H1 (cell line): ENCODE data around the gene CAMTA1. TPM values are rescaled to one million over a fixed set of nuclear protein-coding genes. Genes with fewer than 3 reads are reported as not detected.

ENCODE experiments used
- BRCA1 ChIP-seq: IDR thresholded peaks from 2 replicates; pipeline ENCODE4 v1.6.1; 2012; ENCODE audit warnings: low read depth, low read length, improper control_type of control experiment
- KDM1A ChIP-seq: fragments of 200-600, 300-600 bp; sonication (generic); IDR thresholded peaks from 2 replicates; pipeline ENCODE4 v1.7.1; 2016; ENCODE audit warnings: mild to moderate bottlenecking, low read length, borderline replicate concordance
- KDM4A ChIP-seq: IDR thresholded peaks from one replicate; pipeline ENCODE4 v1.7.1; 2012; ENCODE audit warnings: low read depth, mild to moderate bottlenecking, moderate library complexity, low read length, inconsistent platforms; ENCODE audit not compliant: severe bottlenecking
- TBP ChIP-seq: IDR thresholded peaks from 2 replicates; pipeline ENCODE4 v1.6.1; 2011; ENCODE audit warnings: low read depth, low read length, improper control_type of control experiment
- polyA plus RNA-seq, 7 experiments: library from polyadenylated mRNA; depleted of rRNA in 3 of 7; stranded (reverse) in 5 of 7; unstranded in 2 of 7; fragments of >200 nt in 5 of 7; fragments of 200-250 nt in 2 of 7; gene quantifications; 1 replicate in 5 of 7; 2 replicates in 1 of 7; 4 replicates in 1 of 7; pipeline versions ENCODE4 v1.2.1 to v1.2.3, GENCODE V29; 2011 to 2013; ENCODE audit warnings: missing spikeins in 2 of 7, mixed read lengths in 2 of 7
- total RNA-seq: library from RNA; stranded (reverse); fragmentation: NEBNext Ultra II Directional; extraction: Animal tissue kit (Norgen Biotek cat#: 25700); gene quantifications from 2 replicates; pipeline ENCODE4 v1.2.1, GENCODE V29; 2021

The CAMTA1 gene
- total and polyA plus RNA-seq, 2 of the 8 experiments (the other 6 are each of a cell fraction or from before 2014, with no cell fraction given): 65.0 to 119 TPM

DNA sequence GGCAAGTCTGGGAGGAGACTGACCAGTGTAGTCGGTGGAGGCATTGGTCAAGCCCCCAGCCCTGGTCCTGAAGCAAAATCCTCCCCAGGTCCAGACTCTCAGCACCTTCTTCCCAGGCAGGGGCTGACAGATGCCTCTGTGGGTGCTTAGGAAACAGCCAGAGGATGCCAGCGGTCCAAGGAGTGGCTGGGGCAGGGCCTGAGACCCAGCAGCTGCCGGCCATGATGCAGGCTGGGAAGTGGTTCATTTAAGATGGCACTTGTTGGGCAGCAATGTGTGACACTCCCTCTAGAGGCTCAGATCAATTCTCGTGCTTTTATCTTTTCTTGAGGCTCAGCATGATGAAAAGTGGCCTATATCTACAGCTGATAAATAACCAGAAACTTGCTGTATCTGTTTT, 820.8 kb downstream of the CAMTA1 start (continued):
- TF ChIP-seq KDM1A (no peak), BRCA1 (no peak), KDM4A (no peak), TBP (no peak)
- TF ChIP-seq, all 59 proteins: peak for 0
